Measurements from ENCODE around the gene TGFBR2.

GRCh38 chr3:30696403-30696819 is 90.0 kb downstream of the TGFBR2 start:
- TF ChIP-seq CTCF (IDR thresholded peaks at IDR 0.05), result no peak
- TF ChIP-seq POLR2A (IDR thresholded peaks at IDR 0.05), result no peak
